Measurements from ENCODE around the gene COPG1. TPM values are rescaled to one million over a fixed set of nuclear protein-coding genes. Genes with fewer than 3 reads are reported as not detected.

The COPG1 gene
- total and polyA plus RNA-seq, 2 of the 13 experiments (the other 11 are each of a cell fraction or from before 2014, with no cell fraction given): 98.6 to 166 TPM

DNA sequence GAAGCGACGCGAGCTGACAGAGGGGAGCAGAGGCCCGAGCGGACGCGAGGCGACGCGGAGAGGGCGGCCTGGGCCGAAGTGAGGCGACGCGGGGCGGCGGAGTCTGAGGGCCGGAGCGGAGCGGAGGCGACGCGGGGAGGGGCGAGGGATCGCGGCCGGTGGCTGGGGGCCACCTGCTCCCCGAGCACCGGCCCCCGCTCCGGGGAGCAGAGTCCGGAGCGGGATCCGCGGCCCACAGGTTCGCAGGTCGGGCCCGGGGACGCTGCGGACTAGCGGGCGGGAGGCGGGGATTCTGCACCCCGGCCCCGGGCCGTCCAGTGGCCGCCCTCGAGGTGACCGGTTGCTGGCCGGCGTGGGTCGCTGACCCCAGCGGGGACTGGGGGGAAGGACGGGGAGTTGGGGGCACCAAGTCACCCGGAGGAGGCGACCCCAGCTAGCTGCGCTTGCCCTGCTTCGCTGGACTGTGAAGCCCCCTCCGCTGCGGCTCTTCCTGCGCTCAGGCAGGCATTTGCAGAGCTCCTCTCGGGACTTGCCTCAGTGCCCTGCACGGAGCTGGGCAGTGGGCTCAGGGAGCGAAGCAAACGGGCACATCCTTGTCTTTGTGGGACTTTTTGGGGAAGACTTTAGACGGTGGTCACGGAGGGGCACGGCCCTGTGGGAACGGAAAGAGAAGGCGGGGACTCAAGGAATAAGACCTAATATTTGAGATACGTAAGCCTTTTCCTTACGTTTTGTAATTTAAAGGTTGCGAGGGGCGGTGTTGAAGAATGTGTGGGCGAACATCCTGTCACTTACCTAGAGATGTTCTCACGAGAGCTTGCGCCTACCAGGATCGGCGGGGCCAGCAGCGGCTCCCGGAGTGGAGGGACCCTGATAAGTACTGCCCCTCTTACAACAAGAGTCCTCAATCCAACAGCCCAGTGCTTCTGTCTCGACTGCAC, 29.8 kb downstream of the COPG1 start (continued):
- no peak for TF ChIP-seq JDP2 (CRISPR knock-in tag; IDR thresholded peaks at IDR 0.05; ENCODE audit: borderline replicate concordance)
- TF ChIP-seq, protein P1, sequence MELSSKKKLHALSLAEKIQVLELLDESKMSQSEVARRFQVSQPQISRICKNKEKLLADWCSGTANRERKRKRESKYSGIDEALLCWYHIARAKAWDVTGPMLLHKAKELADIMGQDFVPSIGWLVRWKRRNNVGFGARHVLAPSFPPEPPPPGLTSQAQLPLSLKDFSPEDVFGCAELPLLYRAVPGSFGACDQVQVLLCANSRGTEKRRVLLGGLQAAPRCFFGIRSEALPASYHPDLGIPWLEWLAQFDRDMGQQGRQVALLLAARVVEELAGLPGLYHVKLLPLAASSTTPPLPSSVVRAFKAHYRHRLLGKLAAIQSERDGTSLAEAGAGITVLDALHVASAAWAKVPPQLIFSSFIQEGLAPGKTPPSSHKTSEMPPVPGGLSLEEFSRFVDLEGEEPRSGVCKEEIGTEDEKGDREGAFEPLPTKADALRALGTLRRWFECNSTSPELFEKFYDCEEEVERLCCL (CRISPR knock-in tag; IDR thresholded peaks at IDR 0.05; ENCODE audit: borderline replicate concordance): no peak
- TF ChIP-seq XBP1 (CRISPR knock-in tag; IDR thresholded peaks at IDR 0.05): no peak
- peak; percentile 74; the same call in 1 of the 2 replicates for TF ChIP-seq ZNF674 (CRISPR knock-in tag; IDR thresholded peaks at IDR 0.05; ENCODE audit: low read depth)
- no peak for TF ChIP-seq SRSF1 (optimal IDR thresholded peaks at IDR 0.05; ENCODE audit: low read depth, low read length)
- no peak for TF ChIP-seq ZSCAN21 (CRISPR knock-in tag; IDR thresholded peaks at IDR 0.05; ENCODE audit: borderline replicate concordance)
- TF ChIP-seq HDAC1 (CRISPR knock-in tag; IDR thresholded peaks at IDR 0.05): no peak; the same call in 1 of the 2 replicates
- no peak for TF ChIP-seq SOX5 (CRISPR knock-in tag; IDR thresholded peaks at IDR 0.05; ENCODE audit: borderline replicate concordance)
- no peak; the same call in 1 of the 2 replicates for TF ChIP-seq TBX2 (CRISPR knock-in tag; IDR thresholded peaks at IDR 0.05; ENCODE audit: borderline replicate concordance)
- no peak for TF ChIP-seq PITX1 (CRISPR knock-in tag; IDR thresholded peaks at IDR 0.05)
- peak; percentile 94 for TF ChIP-seq ZSCAN25 (CRISPR knock-in tag; IDR thresholded peaks at IDR 0.05)
- TF ChIP-seq YEATS4 (CRISPR knock-in tag; IDR thresholded peaks at IDR 0.05; ENCODE audit: borderline replicate concordance): peak; percentile 63; the same call in 1 of the 2 replicates
- no peak for TF ChIP-seq SNRNP70 (IDR thresholded peaks at IDR 0.05; ENCODE audit: low read depth, low read length)
- TF ChIP-seq, protein P2, sequence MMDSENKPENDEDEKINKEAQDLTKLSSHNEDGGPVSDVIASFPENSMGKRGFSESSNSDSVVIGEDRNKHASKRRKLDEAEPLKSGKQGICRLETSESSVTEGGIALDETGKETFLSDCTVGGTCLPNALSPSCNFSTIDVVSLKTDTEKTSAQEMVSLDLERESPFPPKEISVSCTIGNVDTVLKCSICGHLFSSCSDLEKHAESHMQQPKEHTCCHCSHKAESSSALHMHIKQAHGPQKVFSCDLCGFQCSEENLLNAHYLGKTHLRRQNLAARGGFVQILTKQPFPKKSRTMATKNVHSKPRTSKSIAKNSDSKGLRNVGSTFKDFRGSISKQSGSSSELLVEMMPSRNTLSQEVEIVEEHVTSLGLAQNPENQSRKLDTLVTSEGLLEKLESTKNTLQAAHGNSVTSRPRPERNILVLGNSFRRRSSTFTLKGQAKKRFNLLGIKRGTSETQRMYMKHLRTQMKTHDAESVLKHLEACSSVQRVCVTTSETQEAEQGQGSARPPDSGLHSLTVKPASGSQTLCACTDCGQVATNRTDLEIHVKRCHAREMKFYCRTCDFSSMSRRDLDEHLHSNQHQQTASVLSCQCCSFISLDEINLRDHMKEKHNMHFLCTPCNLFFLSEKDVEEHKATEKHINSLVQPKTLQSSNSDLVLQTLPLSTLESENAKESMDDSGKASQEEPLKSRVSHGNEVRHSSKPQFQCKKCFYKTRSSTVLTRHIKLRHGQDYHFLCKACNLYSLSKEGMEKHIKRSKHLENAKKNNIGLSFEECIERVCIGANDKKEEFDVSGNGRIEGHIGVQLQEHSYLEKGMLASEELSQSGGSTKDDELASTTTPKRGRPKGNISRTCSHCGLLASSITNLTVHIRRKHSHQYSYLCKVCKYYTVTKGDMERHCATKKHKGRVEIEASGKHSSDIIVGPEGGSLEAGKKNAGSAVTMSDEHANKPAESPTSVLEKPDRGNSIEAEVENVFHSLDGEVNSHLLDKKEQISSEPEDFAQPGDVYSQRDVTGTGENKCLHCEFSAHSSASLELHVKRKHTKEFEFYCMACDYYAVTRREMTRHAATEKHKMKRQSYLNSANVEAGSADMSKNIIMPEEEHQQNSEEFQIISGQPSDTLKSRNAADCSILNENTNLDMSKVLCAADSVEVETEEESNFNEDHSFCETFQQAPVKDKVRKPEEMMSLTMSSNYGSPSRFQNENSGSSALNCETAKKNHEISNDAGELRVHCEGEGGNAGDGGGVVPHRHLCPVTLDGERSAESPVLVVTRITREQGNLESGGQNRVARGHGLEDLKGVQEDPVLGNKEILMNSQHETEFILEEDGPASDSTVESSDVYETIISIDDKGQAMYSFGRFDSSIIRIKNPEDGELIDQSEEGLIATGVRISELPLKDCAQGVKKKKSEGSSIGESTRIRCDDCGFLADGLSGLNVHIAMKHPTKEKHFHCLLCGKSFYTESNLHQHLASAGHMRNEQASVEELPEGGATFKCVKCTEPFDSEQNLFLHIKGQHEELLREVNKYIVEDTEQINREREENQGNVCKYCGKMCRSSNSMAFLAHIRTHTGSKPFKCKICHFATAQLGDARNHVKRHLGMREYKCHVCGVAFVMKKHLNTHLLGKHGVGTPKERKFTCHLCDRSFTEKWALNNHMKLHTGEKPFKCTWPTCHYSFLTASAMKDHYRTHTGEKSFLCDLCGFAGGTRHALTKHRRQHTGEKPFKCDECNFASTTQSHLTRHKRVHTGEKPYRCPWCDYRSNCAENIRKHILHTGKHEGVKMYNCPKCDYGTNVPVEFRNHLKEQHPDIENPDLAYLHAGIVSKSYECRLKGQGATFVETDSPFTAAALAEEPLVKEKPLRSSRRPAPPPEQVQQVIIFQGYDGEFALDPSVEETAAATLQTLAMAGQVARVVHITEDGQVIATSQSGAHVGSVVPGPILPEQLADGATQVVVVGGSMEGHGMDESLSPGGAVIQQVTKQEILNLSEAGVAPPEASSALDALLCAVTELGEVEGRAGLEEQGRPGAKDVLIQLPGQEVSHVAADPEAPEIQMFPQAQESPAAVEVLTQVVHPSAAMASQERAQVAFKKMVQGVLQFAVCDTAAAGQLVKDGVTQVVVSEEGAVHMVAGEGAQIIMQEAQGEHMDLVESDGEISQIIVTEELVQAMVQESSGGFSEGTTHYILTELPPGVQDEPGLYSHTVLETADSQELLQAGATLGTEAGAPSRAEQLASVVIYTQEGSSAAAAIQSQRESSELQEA (CRISPR knock-in tag; IDR thresholded peaks at IDR 0.05; ENCODE audit: not compliant biosample characterization): peak; percentile 4
- no peak for TF ChIP-seq DNMT3B (CRISPR knock-in tag; conservative IDR thresholded peaks at IDR 0.05)
- peak; percentile 20; the same call in 1 of the 2 replicates for TF ChIP-seq POLR2AphosphoS5 (IDR thresholded peaks at IDR 0.05; ENCODE audit: low read depth, low read length)
- TF ChIP-seq POLR2G (IDR thresholded peaks at IDR 0.05; ENCODE audit: low read depth, low read length): peak; percentile 74
- TF ChIP-seq, protein P3, sequence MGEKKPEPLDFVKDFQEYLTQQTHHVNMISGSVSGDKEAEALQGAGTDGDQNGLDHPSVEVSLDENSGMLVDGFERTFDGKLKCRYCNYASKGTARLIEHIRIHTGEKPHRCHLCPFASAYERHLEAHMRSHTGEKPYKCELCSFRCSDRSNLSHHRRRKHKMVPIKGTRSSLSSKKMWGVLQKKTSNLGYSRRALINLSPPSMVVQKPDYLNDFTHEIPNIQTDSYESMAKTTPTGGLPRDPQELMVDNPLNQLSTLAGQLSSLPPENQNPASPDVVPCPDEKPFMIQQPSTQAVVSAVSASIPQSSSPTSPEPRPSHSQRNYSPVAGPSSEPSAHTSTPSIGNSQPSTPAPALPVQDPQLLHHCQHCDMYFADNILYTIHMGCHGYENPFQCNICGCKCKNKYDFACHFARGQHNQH (CRISPR knock-in tag; IDR thresholded peaks at IDR 0.05): 0 out of 2 replicates have a peak, but pooled peaks have one; percentile 33
